Liver (tissue), 9 donors: ENCODE results near the gene HOXA7. TPM values are rescaled to one million over a fixed set of nuclear protein-coding genes. Genes with fewer than 3 reads are reported as not detected.
A peak's percentile ranks its signal among the peaks of the same experiment; 100 is the strongest.

Experiments used
- DNase-seq: peaks from one replicate; pipeline ENCODE4 v3.0.0-alpha.2; 2017; ENCODE audit warnings: low spot score
- H3K27ac ChIP-seq, 2 donors: one replicate each; pipeline ENCODE4 v1.7.0; 2013; ENCODE audit warnings: inconsistent platforms in 2 of 2, low read length in 2 of 2, control low read depth in 1 of 2, low read depth in 1 of 2, mild to moderate bottlenecking in 1 of 2
- H3K27me3 ChIP-seq, 4 donors: one replicate each; pipeline versions ENCODE4 v1.6.1 to v1.7.0; 2013; ENCODE audit warnings: low read length in 3 of 4, inconsistent platforms in 1 of 4, mild to moderate bottlenecking in 1 of 4, moderate library complexity in 1 of 4; ENCODE audit not compliant: control insufficient read depth in 4 of 4, insufficient read depth in 4 of 4
- H3K36me3 ChIP-seq, 4 donors: one replicate each; pipeline versions ENCODE4 v1.6.1 to v1.7.0; 2013; ENCODE audit warnings: low read length in 3 of 4, mild to moderate bottlenecking in 3 of 4, low read depth in 1 of 4, moderate library complexity in 1 of 4; ENCODE audit not compliant: control insufficient read depth in 4 of 4, insufficient read depth in 3 of 4
- H3K4me1 ChIP-seq, 4 donors: one replicate each; pipeline versions ENCODE4 v1.6.1 to v1.7.0; 2013; ENCODE audit warnings: low read length in 3 of 4, mild to moderate bottlenecking in 3 of 4, moderate library complexity in 1 of 4; ENCODE audit not compliant: control insufficient read depth in 4 of 4, insufficient read depth in 4 of 4
- H3K4me3 ChIP-seq, 3 donors: one replicate each; pipeline versions ENCODE4 v1.6.1 to v1.7.0; 2013; ENCODE audit warnings: low read length in 3 of 3, control low read depth in 1 of 3, low read depth in 1 of 3, mild to moderate bottlenecking in 1 of 3
- H3K9ac ChIP-seq, 2 donors: one replicate each; pipeline ENCODE4 v1.7.0; 2013; ENCODE audit warnings: low read length in 2 of 2, mild to moderate bottlenecking in 2 of 2, moderate library complexity in 2 of 2, control low read depth in 1 of 2, low read depth in 1 of 2
- H3K9me3 ChIP-seq, 4 donors: one replicate each; pipeline versions ENCODE4 v1.6.1 to v1.7.0; 2013; ENCODE audit warnings: low read length in 3 of 4; ENCODE audit not compliant: control insufficient read depth in 4 of 4
- EGR1 ChIP-seq, 2 donors: IDR thresholded peaks; 2 replicates each; pipeline ENCODE4 v1.6.1; 2016 to 2018; ENCODE audit warnings: antibody characterized with exemption in 2 of 2, low read depth in 2 of 2
- FOXA1 ChIP-seq: IDR thresholded peaks from 2 replicates; pipeline ENCODE4 v1.6.1; 2016; ENCODE audit warnings: antibody characterized with exemption
- FOXA2 ChIP-seq: IDR thresholded peaks from 2 replicates; pipeline ENCODE4 v1.6.1; 2016; ENCODE audit warnings: antibody characterized with exemption
- GABPA ChIP-seq, 2 donors: IDR thresholded peaks in 1 of 2; conservative IDR thresholded peaks in 1 of 2; 2 replicates each; pipeline ENCODE4 v1.6.1; 2016; ENCODE audit warnings: antibody characterized with exemption in 2 of 2, mild to moderate bottlenecking in 1 of 2, moderate library complexity in 1 of 2
- HNF4A ChIP-seq, 2 donors: conservative IDR thresholded peaks; 2 replicates each; pipeline ENCODE4 v1.6.1; 2016; ENCODE audit warnings: antibody characterized with exemption in 2 of 2, mild to moderate bottlenecking in 2 of 2
- HNF4G ChIP-seq: IDR thresholded peaks from 2 replicates; pipeline ENCODE4 v1.6.1; 2016; ENCODE audit warnings: antibody characterized with exemption
- NR2F2 ChIP-seq: IDR thresholded peaks from 2 replicates; pipeline ENCODE4 v1.6.1; 2016; ENCODE audit warnings: antibody characterized with exemption
- RAD21 ChIP-seq, 2 donors: IDR thresholded peaks; 2 replicates each; pipeline ENCODE4 v1.6.1; 2016; ENCODE audit warnings: antibody characterized with exemption in 2 of 2, mild to moderate bottlenecking in 2 of 2
- RXRA ChIP-seq, 2 donors: IDR thresholded peaks; 2 replicates each; pipeline ENCODE4 v1.6.1; 2017 to 2018; ENCODE audit warnings: antibody characterized with exemption in 2 of 2, mild to moderate bottlenecking in 1 of 2
- YY1 ChIP-seq: IDR thresholded peaks from 2 replicates; pipeline ENCODE4 v1.6.1; 2016; ENCODE audit warnings: antibody characterized with exemption, mild to moderate bottlenecking
- WGBS: extraction: QIAGEN DNeasy Blood & Tissue Kit; methylation state at CpG from one replicate; pipeline ENCODE4 v1.1.7; 2013; 5-methylcytosine and 5-hydroxymethylcytosine counted together
- polyA plus RNA-seq, 2 donors: library from polyadenylated mRNA; stranded (reverse) in 1 of 2; unstranded in 1 of 2; fragments of 200-250 nt in 1 of 2; fragments of >200 nt in 1 of 2; fragmentation: Nextera tagmentation in 1 of 2; extraction: Ambion mirVana in 1 of 2; gene quantifications; one replicate each; pipeline versions ENCODE4 v1.2.1 to v1.2.3, GENCODE V29; 2013 to 2015
- total RNA-seq, 2 donors: library from RNA; depleted of rRNA; stranded (reverse); fragments of >200 nt; gene quantifications; one replicate each; pipeline ENCODE4 v1.2.3, GENCODE V29; 2014
- TF ChIP-seq, protein P1 (sequence below): fragments of 150-350 bp; IDR thresholded peaks from 2 replicates; pipeline ENCODE4 v1.5.1; 2017; ENCODE audit warnings: improper control_type of control experiment, low read depth, low read length; ENCODE audit not compliant: missing input control
- TF ChIP-seq, protein P2 (sequence below): IDR thresholded peaks from 2 replicates; pipeline ENCODE4 v1.6.1; 2016; ENCODE audit warnings: antibody characterized with exemption, mild to moderate bottlenecking
- TF ChIP-seq, protein P3 (sequence below): IDR thresholded peaks from 2 replicates; pipeline ENCODE4 v1.6.1; 2016; ENCODE audit warnings: antibody characterized with exemption
- donor health status: healthy.
- donor health status: healthy.
- donor health status: healthy.
- donor health status: healthy.
- donor health status: healthy.

The HOXA7 gene
- total and polyA plus RNA-seq, 4 donors = under 0.01 to 0.05 TPM; not detected in 2

DNA sequence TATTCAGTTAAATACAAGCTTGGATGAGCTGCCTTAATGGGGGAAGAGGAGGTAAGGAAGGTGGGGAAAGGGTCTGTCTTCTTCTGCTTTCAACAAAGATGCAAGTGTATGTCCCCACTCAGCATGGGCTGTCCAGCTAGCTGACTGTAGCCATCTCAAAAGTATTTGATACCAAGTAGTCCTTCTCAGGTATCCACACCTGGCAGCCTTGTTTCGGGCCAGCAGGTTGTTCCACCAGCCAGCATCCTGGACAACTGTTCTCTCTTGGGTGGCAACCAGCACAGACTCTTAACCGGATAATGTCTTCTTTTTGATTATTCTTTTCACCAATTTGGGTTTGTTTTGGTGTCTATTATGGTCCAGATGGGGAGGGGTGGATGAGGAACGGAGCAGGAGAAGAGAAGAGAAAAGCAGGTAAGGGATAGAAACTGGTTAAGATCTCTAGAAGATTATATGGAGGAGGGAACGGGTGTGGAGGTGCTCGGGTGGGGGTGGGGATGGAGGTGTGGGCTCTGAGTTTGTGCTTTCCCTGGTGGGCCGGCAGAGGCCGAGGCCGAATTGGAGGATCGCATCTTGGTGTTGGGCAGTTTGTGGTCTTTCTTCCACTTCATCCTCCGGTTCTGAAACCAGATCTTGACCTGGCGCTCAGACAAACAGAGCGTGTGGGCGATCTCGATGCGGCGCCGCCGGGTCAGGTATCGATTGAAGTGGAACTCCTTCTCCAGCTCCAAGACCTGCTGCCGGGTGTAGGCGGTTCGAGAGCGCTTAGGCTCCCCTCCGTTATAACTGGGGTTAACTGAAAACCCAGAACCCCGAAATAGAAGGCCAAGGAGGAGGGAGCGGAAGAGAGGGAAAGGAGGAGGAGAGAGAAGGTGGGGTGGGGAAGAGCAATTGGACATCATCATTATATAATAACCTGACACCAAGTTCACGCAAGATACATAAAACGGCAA lies 27.4 kb downstream of the HOXA7 start:
- Histone ChIP-seq H3K4me1 (peaks cover 0 to 9% (median 1%) of the 10 kb centered on the region in 4 donors), H3K9ac (no peak overlapping the region)

DNA sequence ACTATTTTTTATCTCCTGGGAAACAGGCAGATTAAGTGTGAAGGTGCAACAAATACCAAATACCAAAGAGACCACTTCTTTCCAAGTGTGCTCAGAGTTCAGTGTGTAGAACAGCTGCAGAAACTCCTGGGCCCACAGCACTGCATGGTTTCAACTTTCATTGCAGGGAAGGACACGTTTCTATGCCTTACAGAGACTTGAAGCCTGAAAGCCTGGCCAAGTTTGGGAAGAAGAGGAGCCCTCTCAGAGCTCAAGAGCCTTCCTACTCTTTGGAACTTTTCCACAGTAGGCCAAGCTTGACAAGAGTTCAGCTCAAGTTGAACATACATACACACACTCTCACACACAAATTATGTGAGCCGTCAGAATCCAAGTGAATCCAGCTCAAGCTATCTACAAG lies 28.4 kb downstream of the HOXA7 start:
- peaks cover 0 to 11% (median 2%) of the 10 kb centered on the region in 4 donors for H3K4me1 ChIP-seq
- H3K36me3 ChIP-seq = no peaks in the 10 kb centered on the region
- TF ChIP-seq YY1 = no peak
- no peak for TF ChIP-seq RAD21 (IDR thresholded peaks at IDR 0.05)
- TF ChIP-seq RXRA (IDR thresholded peaks at IDR 0.05) = no peak
- TF ChIP-seq, protein P1, sequence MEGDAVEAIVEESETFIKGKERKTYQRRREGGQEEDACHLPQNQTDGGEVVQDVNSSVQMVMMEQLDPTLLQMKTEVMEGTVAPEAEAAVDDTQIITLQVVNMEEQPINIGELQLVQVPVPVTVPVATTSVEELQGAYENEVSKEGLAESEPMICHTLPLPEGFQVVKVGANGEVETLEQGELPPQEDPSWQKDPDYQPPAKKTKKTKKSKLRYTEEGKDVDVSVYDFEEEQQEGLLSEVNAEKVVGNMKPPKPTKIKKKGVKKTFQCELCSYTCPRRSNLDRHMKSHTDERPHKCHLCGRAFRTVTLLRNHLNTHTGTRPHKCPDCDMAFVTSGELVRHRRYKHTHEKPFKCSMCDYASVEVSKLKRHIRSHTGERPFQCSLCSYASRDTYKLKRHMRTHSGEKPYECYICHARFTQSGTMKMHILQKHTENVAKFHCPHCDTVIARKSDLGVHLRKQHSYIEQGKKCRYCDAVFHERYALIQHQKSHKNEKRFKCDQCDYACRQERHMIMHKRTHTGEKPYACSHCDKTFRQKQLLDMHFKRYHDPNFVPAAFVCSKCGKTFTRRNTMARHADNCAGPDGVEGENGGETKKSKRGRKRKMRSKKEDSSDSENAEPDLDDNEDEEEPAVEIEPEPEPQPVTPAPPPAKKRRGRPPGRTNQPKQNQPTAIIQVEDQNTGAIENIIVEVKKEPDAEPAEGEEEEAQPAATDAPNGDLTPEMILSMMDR = no peak
- no peak for TF ChIP-seq HNF4G
- no peak for TF ChIP-seq NR2F2
- TF ChIP-seq, protein P2, sequence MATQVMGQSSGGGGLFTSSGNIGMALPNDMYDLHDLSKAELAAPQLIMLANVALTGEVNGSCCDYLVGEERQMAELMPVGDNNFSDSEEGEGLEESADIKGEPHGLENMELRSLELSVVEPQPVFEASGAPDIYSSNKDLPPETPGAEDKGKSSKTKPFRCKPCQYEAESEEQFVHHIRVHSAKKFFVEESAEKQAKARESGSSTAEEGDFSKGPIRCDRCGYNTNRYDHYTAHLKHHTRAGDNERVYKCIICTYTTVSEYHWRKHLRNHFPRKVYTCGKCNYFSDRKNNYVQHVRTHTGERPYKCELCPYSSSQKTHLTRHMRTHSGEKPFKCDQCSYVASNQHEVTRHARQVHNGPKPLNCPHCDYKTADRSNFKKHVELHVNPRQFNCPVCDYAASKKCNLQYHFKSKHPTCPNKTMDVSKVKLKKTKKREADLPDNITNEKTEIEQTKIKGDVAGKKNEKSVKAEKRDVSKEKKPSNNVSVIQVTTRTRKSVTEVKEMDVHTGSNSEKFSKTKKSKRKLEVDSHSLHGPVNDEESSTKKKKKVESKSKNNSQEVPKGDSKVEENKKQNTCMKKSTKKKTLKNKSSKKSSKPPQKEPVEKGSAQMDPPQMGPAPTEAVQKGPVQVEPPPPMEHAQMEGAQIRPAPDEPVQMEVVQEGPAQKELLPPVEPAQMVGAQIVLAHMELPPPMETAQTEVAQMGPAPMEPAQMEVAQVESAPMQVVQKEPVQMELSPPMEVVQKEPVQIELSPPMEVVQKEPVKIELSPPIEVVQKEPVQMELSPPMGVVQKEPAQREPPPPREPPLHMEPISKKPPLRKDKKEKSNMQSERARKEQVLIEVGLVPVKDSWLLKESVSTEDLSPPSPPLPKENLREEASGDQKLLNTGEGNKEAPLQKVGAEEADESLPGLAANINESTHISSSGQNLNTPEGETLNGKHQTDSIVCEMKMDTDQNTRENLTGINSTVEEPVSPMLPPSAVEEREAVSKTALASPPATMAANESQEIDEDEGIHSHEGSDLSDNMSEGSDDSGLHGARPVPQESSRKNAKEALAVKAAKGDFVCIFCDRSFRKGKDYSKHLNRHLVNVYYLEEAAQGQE = no peak
- TF ChIP-seq, protein P3, sequence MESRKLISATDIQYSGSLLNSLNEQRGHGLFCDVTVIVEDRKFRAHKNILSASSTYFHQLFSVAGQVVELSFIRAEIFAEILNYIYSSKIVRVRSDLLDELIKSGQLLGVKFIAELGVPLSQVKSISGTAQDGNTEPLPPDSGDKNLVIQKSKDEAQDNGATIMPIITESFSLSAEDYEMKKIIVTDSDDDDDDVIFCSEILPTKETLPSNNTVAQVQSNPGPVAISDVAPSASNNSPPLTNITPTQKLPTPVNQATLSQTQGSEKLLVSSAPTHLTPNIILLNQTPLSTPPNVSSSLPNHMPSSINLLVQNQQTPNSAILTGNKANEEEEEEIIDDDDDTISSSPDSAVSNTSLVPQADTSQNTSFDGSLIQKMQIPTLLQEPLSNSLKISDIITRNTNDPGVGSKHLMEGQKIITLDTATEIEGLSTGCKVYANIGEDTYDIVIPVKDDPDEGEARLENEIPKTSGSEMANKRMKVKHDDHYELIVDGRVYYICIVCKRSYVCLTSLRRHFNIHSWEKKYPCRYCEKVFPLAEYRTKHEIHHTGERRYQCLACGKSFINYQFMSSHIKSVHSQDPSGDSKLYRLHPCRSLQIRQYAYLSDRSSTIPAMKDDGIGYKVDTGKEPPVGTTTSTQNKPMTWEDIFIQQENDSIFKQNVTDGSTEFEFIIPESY = no peak
- TF ChIP-seq FOXA2 = no peak
- no peak for TF ChIP-seq GABPA (IDR thresholded peaks at IDR 0.05 in 1 of 2, conservative IDR thresholded peaks at IDR 0.05 in 1 of 2)
- TF ChIP-seq HNF4A (conservative IDR thresholded peaks at IDR 0.05) = no peak
- no peak for TF ChIP-seq EGR1 (IDR thresholded peaks at IDR 0.05; ENCODE audit: low read depth in 2 of 2)
- no peak for TF ChIP-seq FOXA1
- DNase-seq = no peak
- 21% methylated on average over 2 of the region's 2 CpGs for WGBS
- no peak overlapping the region for H3K9ac ChIP-seq
- H3K4me3 ChIP-seq = no peak overlapping the region
- H3K27me3 ChIP-seq = peaks cover 0 to 23% (median 14%) of the 10 kb centered on the region in 4 donors
- H3K9me3 ChIP-seq = peaks cover 0 to 4% (median under 1%) of the 10 kb centered on the region in 4 donors
- H3K27ac ChIP-seq = no peak overlapping the region

More for the DNA sequence above, 27.4 kb downstream of the HOXA7 start:
- Histone ChIP-seq H3K36me3 (no peaks in the 10 kb centered on the region), H3K9me3 (peaks cover 0 to 3% (median under 1%) of the 10 kb centered on the region in 4 donors), H3K4me3 (peak overlapping the region in 1 of 3 donors; percentile 57), H3K27me3 (peaks cover 0 to 28% (median 13%) of the 10 kb centered on the region in 4 donors), H3K27ac (peak overlapping the region in 1 of 2 donors; percentile 43)
- 34% methylated on average over 28 of the region's 28 CpGs for WGBS
- DNase-seq = no peak
- TF ChIP-seq FOXA1 (no peak), YY1 (no peak), HNF4G (no peak), NR2F2 (no peak), EGR1 (IDR thresholded peaks at IDR 0.05; ENCODE audit: low read depth in 2 of 2) (no peak)
- TF ChIP-seq, protein P3 = no peak
